Measurements from ENCODE around the gene TMEM100.

The TMEM100 gene

GRCh38 chr17:55717898-55718735 is 4.5 kb downstream of the TMEM100 start:
- no peak for DNase-seq (ENCODE audit: low read depth, low spot score)

- no peak for DNase-seq (ENCODE audit: low read depth, low spot score)
Measured at GRCh38 chr17:55717432-55717831, 5.2 kb downstream of the TMEM100 start.

GRCh38 chr17:55710829-55711496 is 11.7 kb downstream of the TMEM100 start:
- no peak for DNase-seq (ENCODE audit: low read depth, low spot score)

- DNase-seq (ENCODE audit: low read depth, low spot score) = no peak
Measured at GRCh38 chr17:55710410-55710809, 12.3 kb downstream of the TMEM100 start.

DNA sequence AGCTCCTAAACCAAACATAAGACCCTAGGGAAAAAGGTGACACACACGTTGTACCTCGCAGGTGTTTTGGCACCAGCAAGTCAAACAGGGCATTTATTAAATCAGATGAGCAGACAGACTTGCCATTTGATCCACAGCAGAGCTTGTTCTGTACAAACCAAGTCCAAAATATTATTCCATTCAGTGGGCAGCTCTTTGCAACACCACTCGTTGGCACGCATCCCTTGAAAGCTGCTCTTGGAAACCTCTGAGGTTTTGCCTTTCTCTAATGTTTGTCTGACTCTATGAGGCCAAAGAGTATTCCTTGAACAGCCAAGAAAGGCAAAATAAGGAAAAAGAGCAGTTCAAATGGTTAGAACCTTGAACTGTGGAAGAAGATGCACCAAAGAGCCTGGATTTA is 12.7 kb downstream of the TMEM100 start:
- DNase-seq (ENCODE audit: low read depth, low spot score) = no peak

DNA sequence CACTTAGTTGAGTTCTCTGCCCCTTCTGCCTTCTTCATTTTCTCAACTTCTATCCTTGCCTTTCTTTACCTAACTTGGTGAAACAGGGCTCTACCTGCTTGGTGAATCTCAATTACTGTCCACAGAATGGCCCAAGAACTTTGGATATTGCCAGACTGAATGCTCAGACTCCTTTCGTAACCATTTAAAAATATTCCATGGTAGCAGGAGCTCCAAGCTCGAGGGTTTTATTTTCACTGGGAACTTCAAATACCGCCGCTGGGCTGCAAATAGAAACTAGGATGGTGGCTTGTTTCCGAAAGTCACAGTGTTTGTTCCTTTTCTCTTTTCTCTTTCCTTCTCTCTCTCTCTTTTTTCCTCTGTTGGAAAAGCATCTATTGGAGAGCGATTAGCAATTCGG is 13.2 kb downstream of the TMEM100 start:
- no peak for DNase-seq (ENCODE audit: low read depth, low spot score)

DNA sequence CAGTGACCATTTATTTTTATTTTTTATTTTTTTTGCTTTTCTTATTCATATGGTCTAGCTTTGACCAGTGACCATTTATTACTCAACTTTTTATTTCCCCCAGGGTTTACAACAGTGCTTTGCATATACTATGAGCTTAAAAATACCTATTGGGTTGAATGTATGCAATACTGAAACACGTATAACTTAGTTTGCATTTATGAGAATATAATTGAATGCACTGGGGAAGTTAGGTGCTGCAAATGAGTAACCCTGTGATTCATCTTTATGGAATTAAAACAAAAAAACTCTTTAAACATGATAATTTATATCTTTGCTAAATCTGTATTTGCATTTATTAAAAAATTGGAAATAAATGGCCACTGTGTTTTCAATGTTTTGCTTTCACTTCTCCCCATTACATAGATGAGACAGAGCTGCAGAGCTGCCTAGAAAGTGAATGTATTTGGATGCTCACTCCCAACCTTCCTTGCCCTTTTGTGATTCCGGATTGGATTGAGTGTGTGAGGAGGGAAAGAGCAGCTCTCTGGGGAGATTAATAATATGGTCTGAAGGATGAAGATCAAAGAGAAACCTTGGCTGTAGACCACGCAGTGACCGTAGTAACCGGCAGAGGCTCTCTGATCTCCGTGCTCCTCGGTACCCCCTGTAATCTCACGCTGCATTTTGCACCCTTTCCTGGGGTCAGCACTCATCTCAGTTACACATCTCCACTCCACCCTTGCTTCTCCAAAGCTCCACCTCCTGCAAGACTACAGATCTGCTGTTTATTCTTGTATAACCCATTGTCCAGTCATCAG is 14.3 kb downstream of the TMEM100 start:
- no peak for DNase-seq (ENCODE audit: low read depth, low spot score)

DNA sequence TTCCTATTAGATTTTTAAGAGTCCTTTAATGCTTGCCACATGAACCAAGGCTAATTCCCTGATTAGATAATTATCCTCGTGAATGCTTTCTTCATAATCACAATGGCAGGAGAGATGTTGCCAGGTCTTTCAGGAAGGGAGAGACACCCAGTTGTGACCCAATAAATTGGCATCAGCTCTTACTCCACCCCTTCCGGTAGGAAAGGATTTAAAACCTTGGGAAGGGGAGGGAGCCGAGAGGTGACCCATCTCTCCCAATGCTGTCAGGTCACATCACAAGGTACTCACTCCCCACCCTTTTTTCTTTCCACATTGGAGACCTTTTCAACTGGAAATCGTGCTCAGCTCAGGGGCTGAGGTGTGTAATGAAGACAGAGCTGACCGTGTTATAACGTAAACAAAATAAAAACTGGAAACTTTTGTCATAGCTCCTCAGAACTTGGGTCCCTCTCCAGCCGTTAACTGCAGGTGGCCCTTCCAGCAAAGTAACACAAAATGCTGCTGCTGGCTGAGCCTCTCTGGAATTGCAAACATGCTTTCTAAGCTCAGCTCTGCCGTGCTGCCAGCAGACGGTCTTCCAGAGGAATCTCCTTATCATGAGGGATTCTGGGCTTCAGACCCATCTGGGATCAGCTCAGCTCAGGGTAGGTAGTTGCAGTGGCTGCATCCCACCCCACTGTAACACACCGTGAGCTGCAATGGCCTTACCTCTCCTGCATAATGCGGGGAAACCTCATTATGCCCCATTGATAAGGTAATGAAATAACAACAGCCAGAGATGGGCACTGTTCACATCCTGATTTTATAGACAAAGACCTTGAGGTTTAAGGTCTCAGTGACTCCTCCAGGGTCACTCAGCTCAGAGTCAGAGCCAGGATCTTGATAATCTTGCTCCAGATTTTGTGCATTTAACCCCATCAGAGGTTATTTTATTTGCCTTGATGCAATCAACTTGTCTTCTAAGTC is 15.6 kb downstream of the TMEM100 start:
- no peak for DNase-seq (ENCODE audit: low read depth, low spot score)

DNA sequence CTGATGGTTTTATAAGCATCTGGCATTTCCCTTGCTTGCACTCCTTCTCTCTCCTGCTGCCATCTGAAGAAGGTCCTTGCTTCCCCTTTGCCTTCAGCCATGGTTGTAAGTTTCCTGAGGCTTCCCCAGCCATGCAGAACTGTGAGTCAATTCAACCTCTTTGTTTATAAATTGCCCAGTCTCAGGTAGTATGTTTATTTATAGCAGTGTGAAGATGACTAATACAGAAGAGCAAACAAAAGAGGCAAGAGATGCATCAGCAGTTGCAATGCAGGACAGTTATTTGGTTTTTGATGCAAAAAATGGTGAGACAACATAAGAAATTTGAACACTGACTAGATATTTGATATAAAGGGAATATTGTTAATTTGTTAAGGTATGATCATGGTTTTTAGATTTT is 16.8 kb downstream of the TMEM100 start:
- DNase-seq (ENCODE audit: low read depth, low spot score) = no peak

DNA sequence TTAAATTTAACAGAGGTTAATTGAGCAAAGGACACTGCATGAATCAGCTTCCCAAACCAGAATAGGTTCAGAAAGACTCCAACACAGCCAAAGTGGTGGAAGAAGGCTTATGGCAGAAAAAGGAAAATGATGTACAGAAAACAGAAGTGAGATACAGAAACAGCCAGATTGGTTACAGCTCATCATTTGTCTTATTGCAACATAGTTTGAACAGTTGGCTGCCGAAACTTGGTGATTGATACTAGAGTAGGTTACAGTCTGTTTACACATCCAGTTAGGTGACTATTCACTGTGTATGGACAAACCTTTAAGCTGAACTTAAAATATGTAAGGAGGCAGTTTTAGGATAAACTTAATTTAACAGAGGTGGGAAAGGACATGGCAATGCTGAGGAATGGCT is 18.3 kb downstream of the TMEM100 start:
- no peak for DNase-seq (ENCODE audit: low read depth, low spot score)

- DNase-seq (ENCODE audit: low read depth, low spot score) = no peak
Measured at GRCh38 chr17:55702150-55702549, 20.5 kb downstream of the TMEM100 start.

GRCh38 chr17:55699181-55699860 is 23.3 kb downstream of the TMEM100 start:
- no peak for DNase-seq (ENCODE audit: low read depth, low spot score)

- no peak for DNase-seq (ENCODE audit: low read depth, low spot score)
Measured at GRCh38 chr17:55694286-55694910, 28.3 kb downstream of the TMEM100 start.

DNA sequence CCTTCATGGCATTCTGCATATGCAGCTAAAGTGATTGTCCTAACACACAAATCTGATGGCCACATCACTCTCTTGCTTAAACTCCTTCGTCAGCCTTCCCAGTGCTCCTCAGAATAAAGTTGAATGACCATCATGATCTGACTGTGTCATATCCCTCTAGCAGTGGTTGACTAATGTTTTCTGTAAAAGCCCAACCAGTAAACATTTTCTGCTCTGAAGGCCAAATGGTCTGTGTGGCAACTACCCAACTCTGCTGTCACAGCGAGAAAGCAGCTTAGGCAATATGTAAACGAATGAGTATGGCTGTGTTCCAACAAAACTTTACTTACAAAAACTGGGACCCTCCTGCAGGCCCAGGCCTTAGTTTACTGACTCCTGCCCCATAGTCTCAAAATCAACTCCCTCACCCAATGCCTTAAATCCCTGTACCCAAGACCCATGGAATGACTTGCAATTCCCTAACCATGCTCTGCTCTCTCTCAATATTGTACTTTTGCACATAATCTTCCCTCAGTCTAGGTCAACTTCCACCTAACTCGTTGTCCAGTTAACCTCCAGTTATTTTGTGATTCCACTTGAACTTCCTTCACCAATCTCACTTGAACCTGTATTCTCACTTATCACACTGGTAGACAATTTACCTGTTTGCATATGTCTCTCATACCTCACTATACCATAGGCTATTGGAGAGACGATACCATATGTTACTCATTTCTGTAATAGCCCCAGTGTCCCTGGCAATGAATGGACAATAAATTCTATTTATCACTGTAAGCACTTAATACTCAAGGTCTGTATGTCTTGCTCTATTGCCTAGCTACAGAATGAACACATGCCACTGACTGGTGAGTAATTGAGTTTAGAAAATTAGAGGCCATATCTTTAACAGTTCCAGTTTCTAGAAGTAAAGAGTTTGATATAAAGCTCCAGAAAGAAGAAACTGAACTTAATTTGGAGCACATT is 29.1 kb downstream of the TMEM100 start:
- no peak for DNase-seq (ENCODE audit: low read depth, low spot score)

DNA sequence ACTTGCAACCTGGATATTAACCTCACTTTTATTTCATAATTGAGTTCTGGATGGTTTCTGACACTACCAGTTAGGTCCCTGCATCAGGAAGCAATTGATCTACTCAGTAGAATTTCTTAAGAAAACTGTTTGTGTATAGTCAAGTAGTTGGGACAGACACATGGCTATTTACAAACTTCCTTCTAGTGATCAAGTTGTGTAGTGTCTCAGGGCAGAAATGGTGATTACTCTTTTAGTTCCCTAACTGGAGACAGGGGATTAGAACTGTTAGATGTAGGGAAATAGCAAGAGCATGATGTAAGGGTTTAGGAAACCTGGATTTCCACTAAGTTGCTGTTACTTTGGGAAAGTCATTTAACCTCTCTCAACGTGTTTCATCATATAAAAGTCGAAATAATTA is 30.4 kb downstream of the TMEM100 start:
- DNase-seq (ENCODE audit: low read depth, low spot score) = no peak

DNA sequence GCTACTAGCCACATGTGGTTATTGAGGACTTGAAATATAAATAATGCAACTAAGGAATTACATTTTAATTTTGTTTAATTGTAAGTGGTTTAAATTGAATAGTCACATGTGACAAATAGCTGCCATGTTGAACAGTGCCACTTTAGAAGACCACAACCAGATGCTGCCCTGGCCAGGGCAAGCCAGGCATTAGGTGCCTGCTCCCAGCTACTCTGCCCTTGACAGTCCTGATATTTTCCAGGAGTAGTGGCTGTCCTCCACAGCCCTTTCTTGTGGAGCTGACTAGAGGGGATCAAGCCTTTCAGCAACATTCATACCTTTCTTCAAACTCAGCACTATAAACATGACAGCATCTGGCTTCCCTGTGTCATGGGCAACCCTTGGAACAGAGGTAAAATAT is 31.0 kb downstream of the TMEM100 start:
- DNase-seq (ENCODE audit: low read depth, low spot score) = no peak

DNA sequence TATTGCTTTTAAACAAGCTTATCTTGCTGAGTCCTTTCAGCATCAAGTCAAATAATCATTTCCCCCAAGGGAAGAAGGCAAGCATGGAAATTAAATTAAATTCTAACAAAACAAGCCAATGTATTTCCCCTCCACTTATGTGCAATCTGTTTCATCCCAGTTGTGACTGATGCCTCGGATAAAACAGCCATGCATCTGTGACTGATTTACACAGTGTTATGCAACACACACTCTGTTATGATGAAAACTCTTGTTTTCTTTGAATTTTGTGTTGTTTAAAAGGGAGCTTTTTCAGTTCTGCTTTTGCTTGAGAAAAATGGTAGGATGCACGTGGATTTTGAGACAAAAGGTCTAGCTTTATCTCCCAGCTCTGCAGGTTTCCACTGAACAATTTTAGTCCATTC is 32.6 kb downstream of the TMEM100 start:
- DNase-seq (ENCODE audit: low read depth, low spot score) = no peak

DNA sequence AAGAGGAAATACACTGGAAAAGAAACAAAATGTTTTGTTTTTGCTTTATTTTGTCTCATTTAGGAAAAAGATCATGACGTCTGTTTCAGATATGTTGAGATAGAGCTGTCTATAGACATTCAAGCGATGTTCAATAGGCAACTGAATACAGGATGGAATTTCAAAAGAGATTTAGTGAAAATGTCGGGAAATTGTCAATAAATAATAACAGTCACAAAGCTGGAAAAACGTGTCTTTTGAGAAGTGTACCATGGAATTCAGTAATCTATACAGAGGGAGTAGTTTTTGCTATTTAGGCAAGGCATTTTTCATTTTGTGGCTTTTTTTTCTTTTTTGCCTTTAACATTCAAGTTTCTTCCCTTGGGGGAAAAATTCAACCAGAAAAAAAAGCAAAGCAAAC is 33.0 kb downstream of the TMEM100 start:
- DNase-seq (ENCODE audit: low read depth, low spot score) = no peak

DNA sequence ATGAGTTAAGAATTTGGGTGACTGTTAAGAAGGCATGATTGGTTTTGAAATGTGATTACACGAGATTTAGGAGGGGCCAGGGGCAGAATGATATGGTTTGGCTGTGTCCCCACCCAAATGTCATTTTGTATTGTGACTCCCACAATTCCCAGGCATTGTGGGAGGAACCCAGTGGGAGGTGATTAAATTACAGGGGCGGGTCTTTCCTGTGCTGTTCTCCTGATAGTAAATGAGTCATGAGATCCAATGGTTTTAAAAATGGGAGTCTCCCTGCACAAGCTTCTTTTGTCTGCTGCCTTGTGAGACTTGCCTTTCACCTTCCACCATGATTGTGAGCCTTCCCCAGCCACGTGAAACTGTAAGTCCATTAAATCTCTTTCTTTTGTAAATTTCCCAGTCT is 34.6 kb downstream of the TMEM100 start:
- no peak for DNase-seq (ENCODE audit: low read depth, low spot score)
